ENCODE measurements around the gene PDP2.

DNA sequence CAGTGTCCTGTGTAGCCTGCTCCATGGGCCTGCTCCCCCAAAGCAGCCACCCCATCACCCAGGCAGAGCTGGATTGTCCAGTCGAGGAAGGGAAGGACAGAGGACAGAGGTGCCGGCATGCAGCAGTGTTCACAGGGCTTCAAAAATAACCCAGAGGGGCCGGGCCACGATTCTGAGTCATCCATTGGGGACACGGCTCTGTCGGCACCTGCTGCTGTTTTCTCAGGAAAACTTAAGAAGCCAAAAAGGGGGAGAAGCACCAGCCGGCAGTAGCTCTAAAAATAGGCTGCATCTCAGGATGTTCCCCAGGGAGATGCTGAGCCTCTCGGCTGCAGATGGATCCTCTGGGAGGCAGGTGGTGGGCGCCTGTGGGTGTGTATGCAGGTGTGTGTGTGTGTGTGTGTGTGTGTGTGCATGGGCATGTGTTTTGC is 34.5 kb upstream of the PDP2 start:
- no peak for TF ChIP-seq CTCF (IDR thresholded peaks at IDR 0.05; ENCODE audit: low read depth, low read length)
- TF ChIP-seq EZH2phosphoT487 (IDR thresholded peaks at IDR 0.05; ENCODE audit: low read depth) = no peak
